ENCODE results near the gene DEFB131A.
"Not testable (repeated sequence)": the region's sequence is repeated elsewhere in the genome, so short reads cannot be mapped to it uniquely, and the experiment has no call there.

The DEFB131A gene, protein sequence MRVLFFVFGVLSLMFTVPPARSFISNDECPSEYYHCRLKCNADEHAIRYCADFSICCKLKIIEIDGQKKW

DNA sequence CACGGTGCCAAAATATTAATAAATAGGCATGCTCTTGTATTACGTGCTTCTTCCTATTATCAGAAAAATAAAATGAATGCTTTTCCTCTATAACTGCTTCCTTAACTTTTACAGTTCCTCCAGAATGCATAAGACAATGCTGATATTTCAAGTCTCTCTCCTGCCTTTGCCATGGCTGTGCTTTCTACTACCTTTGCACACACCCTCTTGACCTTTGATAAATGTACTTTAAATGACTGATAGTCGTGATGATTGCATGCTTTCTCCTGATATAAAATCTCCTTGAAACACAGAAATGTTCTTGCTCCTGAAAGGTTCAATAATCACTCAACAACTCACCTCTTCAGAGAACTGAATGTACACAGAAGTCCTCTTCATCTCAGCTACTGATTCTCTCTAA is at the start of gene DEFB131A:
TSS of gene DEFB131A (plus strand) at position 301 of the 400 bp plus-strand sequence. CDS start 120 bp downstream, outside the sequence.
- H2AFZ ChIP-seq (ENCODE audit: low read length); H3F3A ChIP-seq (ENCODE audit: insufficient read depth, low read length); H3K9me3 ChIP-seq (replicated peaks; ENCODE audit: insufficient read depth, low read length); H3K4me2 ChIP-seq (ENCODE audit: low read depth, low read length); H3K9me2 ChIP-seq (replicated peaks; ENCODE audit: insufficient read depth, low read length); H3K4me1 ChIP-seq (ENCODE audit: low read length); H3K27me3 ChIP-seq (replicated peaks; ENCODE audit: insufficient read depth, low read length); H3K4me3 ChIP-seq (ENCODE audit: low read length); DNase-seq; H3K9ac ChIP-seq (ENCODE audit: low read length); H3K36me3 ChIP-seq (replicated peaks; ENCODE audit: insufficient read depth, low read length); H4K20me1 ChIP-seq (ENCODE audit: insufficient read depth, low read length); H3K79me2 ChIP-seq (ENCODE audit: low read length); H3K27ac ChIP-seq (ENCODE audit: low read length): not testable (repeated sequence)

DNA sequence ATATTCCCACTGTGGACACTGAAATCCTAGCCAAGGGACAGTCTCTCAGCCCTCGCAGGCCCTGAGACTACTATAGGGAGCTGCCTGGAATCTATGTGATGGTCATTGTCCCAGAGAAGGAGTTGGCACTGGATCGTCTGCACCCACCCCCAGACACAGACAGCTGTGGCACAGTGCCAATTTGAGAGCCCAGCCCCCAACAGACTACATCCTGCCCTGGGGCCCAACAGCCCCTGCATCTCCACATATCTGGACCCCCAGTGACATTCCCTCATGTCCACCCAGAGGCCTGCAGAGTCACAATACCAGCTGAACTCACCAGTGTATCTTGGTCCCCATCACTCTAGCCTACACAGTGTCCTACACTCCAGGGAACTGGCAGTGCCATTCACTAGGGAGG is 38.4 kb upstream of the DEFB131A start:
- not testable (repeated sequence) for H3K4me2 ChIP-seq (ENCODE audit: low read depth, low read length); H3K9ac ChIP-seq (ENCODE audit: low read length); H4K20me1 ChIP-seq (ENCODE audit: insufficient read depth, low read length); H3K4me1 ChIP-seq (ENCODE audit: low read length); H3K9me2 ChIP-seq (replicated peaks; ENCODE audit: insufficient read depth, low read length); H3K9me3 ChIP-seq (replicated peaks; ENCODE audit: insufficient read depth, low read length); DNase-seq; H3K27me3 ChIP-seq (replicated peaks; ENCODE audit: insufficient read depth, low read length); H3K36me3 ChIP-seq (replicated peaks; ENCODE audit: insufficient read depth, low read length); H3K79me2 ChIP-seq (ENCODE audit: low read length); H3K27ac ChIP-seq (ENCODE audit: low read length); H3K4me3 ChIP-seq (ENCODE audit: low read length); H3F3A ChIP-seq (ENCODE audit: insufficient read depth, low read length); H2AFZ ChIP-seq (ENCODE audit: low read length)

DNA sequence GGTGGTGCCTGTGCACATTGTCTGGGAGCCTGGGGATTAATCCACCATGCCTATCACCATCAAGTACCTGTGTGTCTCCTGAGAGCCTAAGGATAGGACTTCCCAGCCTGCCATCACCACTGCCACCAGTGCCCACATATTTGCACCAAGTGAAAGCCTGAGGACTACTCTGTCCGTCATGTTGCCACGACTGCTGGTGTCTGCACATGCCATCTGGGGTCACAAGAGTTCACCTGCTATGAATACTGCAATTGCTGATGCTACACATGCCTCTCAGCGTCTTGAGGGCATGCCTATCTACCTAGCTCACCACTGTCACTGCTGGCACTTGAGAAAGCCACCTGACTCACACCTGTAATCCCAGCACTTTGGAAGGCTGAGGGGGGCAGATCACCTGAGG is 37.7 kb upstream of the DEFB131A start:
- H4K20me1 ChIP-seq (ENCODE audit: insufficient read depth, low read length); DNase-seq; H3K4me3 ChIP-seq (ENCODE audit: low read length); H3K4me2 ChIP-seq (ENCODE audit: low read depth, low read length); H3F3A ChIP-seq (ENCODE audit: insufficient read depth, low read length); H3K27me3 ChIP-seq (replicated peaks; ENCODE audit: insufficient read depth, low read length); H3K4me1 ChIP-seq (ENCODE audit: low read length); H3K36me3 ChIP-seq (replicated peaks; ENCODE audit: insufficient read depth, low read length); H2AFZ ChIP-seq (ENCODE audit: low read length); H3K79me2 ChIP-seq (ENCODE audit: low read length); H3K27ac ChIP-seq (ENCODE audit: low read length); H3K9me3 ChIP-seq (replicated peaks; ENCODE audit: insufficient read depth, low read length); H3K9me2 ChIP-seq (replicated peaks; ENCODE audit: insufficient read depth, low read length); H3K9ac ChIP-seq (ENCODE audit: low read length): not testable (repeated sequence)

DNA sequence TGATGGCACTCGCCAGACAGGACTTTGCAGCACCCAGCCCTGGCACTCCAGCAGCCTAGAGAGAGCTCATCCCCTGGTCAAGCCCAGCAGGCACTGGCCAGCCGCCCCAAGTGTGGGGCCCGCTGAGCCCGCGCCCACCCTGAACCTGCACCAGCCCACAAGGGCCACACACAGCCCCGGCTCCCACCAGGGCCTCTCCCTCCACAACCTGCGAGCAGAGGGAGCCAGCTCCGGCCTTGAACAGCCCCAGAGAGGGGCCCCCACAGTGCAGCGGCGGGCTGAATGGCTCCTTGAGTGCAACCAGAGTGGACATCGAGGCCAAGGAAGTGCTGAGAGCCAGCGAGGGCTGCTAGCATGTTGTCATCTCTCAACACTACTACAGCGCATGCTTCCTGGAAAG is 34.4 kb upstream of the DEFB131A start:
- H3K4me2 ChIP-seq (ENCODE audit: low read depth, low read length) = no peak overlapping the region

DNA sequence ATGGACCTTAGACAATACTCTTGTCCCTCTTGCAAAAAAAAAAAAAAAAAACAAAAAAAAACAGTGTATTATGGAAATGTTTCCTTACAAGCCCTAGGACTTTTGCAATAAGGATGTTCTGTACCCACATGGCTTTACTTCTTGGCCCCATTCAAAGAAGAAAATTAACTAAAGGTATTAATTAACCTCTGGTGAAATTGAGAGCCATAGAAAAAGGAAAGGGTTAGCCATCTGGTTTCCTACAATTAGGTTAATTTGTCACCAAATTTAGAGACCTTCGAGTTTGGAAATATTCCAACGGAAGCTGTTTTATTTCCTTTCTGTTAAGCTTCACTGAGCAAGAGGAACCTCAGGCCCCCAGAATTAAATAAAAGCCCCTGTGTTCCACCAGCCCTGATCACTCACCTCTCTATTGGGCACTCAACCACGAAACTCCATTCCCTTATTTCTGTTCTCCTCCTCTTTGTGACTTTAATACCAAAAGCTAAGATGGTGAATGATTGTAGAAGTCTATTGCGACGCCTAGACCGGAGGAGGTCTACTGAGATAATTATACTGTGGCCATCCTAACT is 22.2 kb upstream of the DEFB131A start:
- DNase-seq; H3K27ac ChIP-seq (ENCODE audit: low read length); H3K4me1 ChIP-seq (ENCODE audit: low read length); H4K20me1 ChIP-seq (ENCODE audit: insufficient read depth, low read length); H3K36me3 ChIP-seq (replicated peaks; ENCODE audit: insufficient read depth, low read length); H3K79me2 ChIP-seq (ENCODE audit: low read length); H2AFZ ChIP-seq (ENCODE audit: low read length); H3K4me3 ChIP-seq (ENCODE audit: low read length); H3K27me3 ChIP-seq (replicated peaks; ENCODE audit: insufficient read depth, low read length); H3K9ac ChIP-seq (ENCODE audit: low read length); H3K9me3 ChIP-seq (replicated peaks; ENCODE audit: insufficient read depth, low read length); H3F3A ChIP-seq (ENCODE audit: insufficient read depth, low read length); H3K4me2 ChIP-seq (ENCODE audit: low read depth, low read length); H3K9me2 ChIP-seq (replicated peaks; ENCODE audit: insufficient read depth, low read length): not testable (repeated sequence)

More for the DNA sequence above, 34.4 kb upstream of the DEFB131A start:
- H3F3A ChIP-seq (ENCODE audit: insufficient read depth, low read length) = no peaks in the 10 kb centered on the region
- H3K79me2 ChIP-seq (ENCODE audit: low read length) = no peaks in the 10 kb centered on the region
- no peak for DNase-seq
- no peaks in the 10 kb centered on the region for H3K27me3 ChIP-seq (replicated peaks; ENCODE audit: insufficient read depth, low read length)
- no peaks in the 10 kb centered on the region for H3K9me3 ChIP-seq (replicated peaks; ENCODE audit: insufficient read depth, low read length)
- H3K9me2 ChIP-seq (replicated peaks; ENCODE audit: insufficient read depth, low read length) = no peaks in the 10 kb centered on the region
- H3K4me1 ChIP-seq (ENCODE audit: low read length) = no peaks in the 10 kb centered on the region
- H3K27ac ChIP-seq (ENCODE audit: low read length) = no peak overlapping the region
- no peaks in the 10 kb centered on the region for H3K36me3 ChIP-seq (replicated peaks; ENCODE audit: insufficient read depth, low read length)
- no peak overlapping the region for H3K9ac ChIP-seq (ENCODE audit: low read length)
- TF ChIP-seq, protein P1, sequence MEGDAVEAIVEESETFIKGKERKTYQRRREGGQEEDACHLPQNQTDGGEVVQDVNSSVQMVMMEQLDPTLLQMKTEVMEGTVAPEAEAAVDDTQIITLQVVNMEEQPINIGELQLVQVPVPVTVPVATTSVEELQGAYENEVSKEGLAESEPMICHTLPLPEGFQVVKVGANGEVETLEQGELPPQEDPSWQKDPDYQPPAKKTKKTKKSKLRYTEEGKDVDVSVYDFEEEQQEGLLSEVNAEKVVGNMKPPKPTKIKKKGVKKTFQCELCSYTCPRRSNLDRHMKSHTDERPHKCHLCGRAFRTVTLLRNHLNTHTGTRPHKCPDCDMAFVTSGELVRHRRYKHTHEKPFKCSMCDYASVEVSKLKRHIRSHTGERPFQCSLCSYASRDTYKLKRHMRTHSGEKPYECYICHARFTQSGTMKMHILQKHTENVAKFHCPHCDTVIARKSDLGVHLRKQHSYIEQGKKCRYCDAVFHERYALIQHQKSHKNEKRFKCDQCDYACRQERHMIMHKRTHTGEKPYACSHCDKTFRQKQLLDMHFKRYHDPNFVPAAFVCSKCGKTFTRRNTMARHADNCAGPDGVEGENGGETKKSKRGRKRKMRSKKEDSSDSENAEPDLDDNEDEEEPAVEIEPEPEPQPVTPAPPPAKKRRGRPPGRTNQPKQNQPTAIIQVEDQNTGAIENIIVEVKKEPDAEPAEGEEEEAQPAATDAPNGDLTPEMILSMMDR (IDR thresholded peaks at IDR 0.05; ENCODE audit: low read length) = no peak
- TF ChIP-seq EZH2phosphoT487 (IDR thresholded peaks at IDR 0.05; ENCODE audit: low read length) (no peak), EZH2 (optimal IDR thresholded peaks at IDR 0.05; ENCODE audit: low read depth, low read length) (no peak)
- H3K4me3 ChIP-seq (ENCODE audit: low read length) = no peak overlapping the region
- H4K20me1 ChIP-seq (ENCODE audit: insufficient read depth, low read length) = no peaks in the 10 kb centered on the region
- no peak overlapping the region for H2AFZ ChIP-seq (ENCODE audit: low read length)

DNA sequence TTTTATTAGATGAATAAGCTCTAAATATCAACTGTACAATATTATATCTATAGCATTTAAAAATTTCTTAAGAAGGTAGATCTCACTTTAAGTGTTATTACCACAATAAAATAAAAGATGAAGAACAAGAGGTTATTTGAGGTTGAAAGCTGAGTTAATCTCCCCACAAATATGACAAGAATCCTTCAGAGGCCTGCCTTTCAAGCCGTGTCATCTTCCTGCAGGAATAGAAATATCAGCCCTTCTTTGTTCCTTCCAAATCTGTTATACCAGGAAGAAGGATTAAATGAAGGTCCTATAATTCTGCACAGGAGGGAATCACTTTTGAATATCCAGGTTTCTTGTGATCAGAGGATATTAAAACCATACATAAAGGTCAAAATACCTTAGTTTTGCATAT is 18.3 kb upstream of the DEFB131A start:
- not testable (repeated sequence) for H3K9ac ChIP-seq (ENCODE audit: low read length); H3K9me3 ChIP-seq (replicated peaks; ENCODE audit: insufficient read depth, low read length)

DNA sequence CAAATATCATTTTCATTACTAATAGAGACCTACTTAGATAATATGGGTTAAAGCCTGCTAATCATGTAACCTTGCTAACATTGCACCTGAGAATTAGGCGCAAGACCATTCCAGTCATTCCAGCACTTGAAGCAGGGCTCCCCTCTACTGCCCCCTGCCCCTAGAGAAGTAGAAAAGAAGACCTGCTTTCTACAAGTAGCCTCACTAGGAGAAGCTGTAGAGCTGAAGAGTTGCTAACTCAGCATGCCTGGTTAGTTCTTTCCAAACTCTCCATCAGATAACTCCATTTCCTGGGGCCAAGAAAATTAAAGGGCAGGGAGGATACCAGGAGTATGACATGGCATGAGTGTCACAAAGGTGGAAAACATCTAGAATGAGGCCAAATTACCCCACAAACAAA is 14.2 kb upstream of the DEFB131A start:
- H3K79me2 ChIP-seq (ENCODE audit: low read length) = not testable (repeated sequence)

More for the DNA sequence above, 18.3 kb upstream of the DEFB131A start:
- DNase-seq; H3K79me2 ChIP-seq (ENCODE audit: low read length); H3K36me3 ChIP-seq (replicated peaks; ENCODE audit: insufficient read depth, low read length); H3K4me3 ChIP-seq (ENCODE audit: low read length); H3F3A ChIP-seq (ENCODE audit: insufficient read depth, low read length); H3K27ac ChIP-seq (ENCODE audit: low read length); H3K9me2 ChIP-seq (replicated peaks; ENCODE audit: insufficient read depth, low read length); H4K20me1 ChIP-seq (ENCODE audit: insufficient read depth, low read length); H2AFZ ChIP-seq (ENCODE audit: low read length); H3K27me3 ChIP-seq (replicated peaks; ENCODE audit: insufficient read depth, low read length); H3K4me1 ChIP-seq (ENCODE audit: low read length); H3K4me2 ChIP-seq (ENCODE audit: low read depth, low read length): not testable (repeated sequence)

More for the DNA sequence above, 14.2 kb upstream of the DEFB131A start:
- H3K27me3 ChIP-seq (replicated peaks; ENCODE audit: insufficient read depth, low read length); DNase-seq; H3K36me3 ChIP-seq (replicated peaks; ENCODE audit: insufficient read depth, low read length); H3K9me2 ChIP-seq (replicated peaks; ENCODE audit: insufficient read depth, low read length); H4K20me1 ChIP-seq (ENCODE audit: insufficient read depth, low read length); H3K9me3 ChIP-seq (replicated peaks; ENCODE audit: insufficient read depth, low read length); H3K27ac ChIP-seq (ENCODE audit: low read length); H3K4me2 ChIP-seq (ENCODE audit: low read depth, low read length); H2AFZ ChIP-seq (ENCODE audit: low read length); H3K9ac ChIP-seq (ENCODE audit: low read length); H3K4me3 ChIP-seq (ENCODE audit: low read length); H3F3A ChIP-seq (ENCODE audit: insufficient read depth, low read length); H3K4me1 ChIP-seq (ENCODE audit: low read length): not testable (repeated sequence)
